KMS-11 (cell line): ENCODE results near the gene CNTF.

Experiments used
- H2AFZ ChIP-seq: fragments of 200-600 bp; sonication (generic); 2 replicates; pipeline ENCODE4 v1.6.1; 2016; ENCODE audit warnings: antibody characterized with exemption, mixed run types, low read depth
- H3K27ac ChIP-seq: fragments of 200-600 bp; sonication (generic); 2 replicates; pipeline ENCODE4 v1.6.1; 2016; ENCODE audit warnings: mild to moderate bottlenecking, mixed run types
- H3K27me3 ChIP-seq: fragments of 200-600 bp; sonication (generic); 2 replicates; pipeline ENCODE4 v1.6.1; 2017; ENCODE audit warnings: mild to moderate bottlenecking, low read depth, mixed run types, moderate library complexity; ENCODE audit not compliant: insufficient read depth
- H3K36me3 ChIP-seq: fragments of 200-600 bp; sonication (generic); 2 replicates; pipeline ENCODE4 v1.6.1; 2017; ENCODE audit warnings: mild to moderate bottlenecking, mixed run types; ENCODE audit not compliant: insufficient read depth
- H3K4me1 ChIP-seq: fragments of 200-600 bp; sonication (generic); 2 replicates; pipeline ENCODE4 v1.6.1; 2016; ENCODE audit warnings: mild to moderate bottlenecking, low read depth, mixed run types; ENCODE audit not compliant: poor library complexity, severe bottlenecking
- H3K4me2 ChIP-seq: fragments of 200-600 bp; sonication (generic); 2 replicates; pipeline ENCODE4 v1.7.0; 2016; ENCODE audit warnings: mild to moderate bottlenecking, mixed run types
- H3K4me3 ChIP-seq: fragments of 200-600 bp; sonication (generic); IDR thresholded peaks from 2 replicates; pipeline ENCODE4 v1.6.1; 2017; ENCODE audit warnings: low read depth, low read length, mixed read lengths; ENCODE audit not compliant: insufficient read depth
- H3K79me2 ChIP-seq: fragments of 200-600 bp; sonication (generic); 2 replicates; pipeline ENCODE4 v1.6.1; 2016; ENCODE audit warnings: low read depth, mixed run types; ENCODE audit not compliant: insufficient read depth
- H3K9ac ChIP-seq: fragments of 200-600 bp; sonication (generic); 2 replicates; pipeline ENCODE4 v1.6.1; 2016; ENCODE audit warnings: mild to moderate bottlenecking, mixed run types
- H4K20me1 ChIP-seq: fragments of 200-600 bp; sonication (generic); 2 replicates; pipeline ENCODE4 v1.6.1; 2016; ENCODE audit warnings: mild to moderate bottlenecking, mixed run types; ENCODE audit not compliant: insufficient read depth
- CTCF ChIP-seq: fragments of 200-600 bp; sonication (generic); conservative IDR thresholded peaks from 2 replicates; pipeline ENCODE4 v1.6.1; 2017; ENCODE audit warnings: low read depth, mild to moderate bottlenecking, antibody characterized with exemption, low read length, moderate library complexity, mixed read lengths

Gene CNTF

GRCh38 chr11:58578635-58579191, 43.8 kb upstream of the CNTF start, which contains the start of gene ZFP91:
TSS of gene ZFP91 (plus strand) at chr11:58579063. CDS start at chr11:58579282, 219 bp downstream.
- no peaks in the 10 kb centered on the region for H3K27me3 ChIP-seq
- peak within 1 kb of the TSS; percentile 100 for H3K27ac ChIP-seq
- H3K4me2 ChIP-seq = peak within 1 kb of the TSS; percentile 92
- peak within 1 kb of the TSS; percentile 38; the same call in 1 of the 2 replicates for H2AFZ ChIP-seq
- no peak within 1 kb of the TSS for H3K4me3 ChIP-seq
- no peaks in the 10 kb centered on the region for H4K20me1 ChIP-seq
- H3K36me3 ChIP-seq = no peaks in the 10 kb centered on the region
- H3K9ac ChIP-seq = peak within 1 kb of the TSS; percentile 100
- H3K79me2 ChIP-seq = peaks cover 54% of the 10 kb centered on the region
- no peak for TF ChIP-seq CTCF
- peaks cover 67% of the 10 kb centered on the region for H3K4me1 ChIP-seq

DNA sequence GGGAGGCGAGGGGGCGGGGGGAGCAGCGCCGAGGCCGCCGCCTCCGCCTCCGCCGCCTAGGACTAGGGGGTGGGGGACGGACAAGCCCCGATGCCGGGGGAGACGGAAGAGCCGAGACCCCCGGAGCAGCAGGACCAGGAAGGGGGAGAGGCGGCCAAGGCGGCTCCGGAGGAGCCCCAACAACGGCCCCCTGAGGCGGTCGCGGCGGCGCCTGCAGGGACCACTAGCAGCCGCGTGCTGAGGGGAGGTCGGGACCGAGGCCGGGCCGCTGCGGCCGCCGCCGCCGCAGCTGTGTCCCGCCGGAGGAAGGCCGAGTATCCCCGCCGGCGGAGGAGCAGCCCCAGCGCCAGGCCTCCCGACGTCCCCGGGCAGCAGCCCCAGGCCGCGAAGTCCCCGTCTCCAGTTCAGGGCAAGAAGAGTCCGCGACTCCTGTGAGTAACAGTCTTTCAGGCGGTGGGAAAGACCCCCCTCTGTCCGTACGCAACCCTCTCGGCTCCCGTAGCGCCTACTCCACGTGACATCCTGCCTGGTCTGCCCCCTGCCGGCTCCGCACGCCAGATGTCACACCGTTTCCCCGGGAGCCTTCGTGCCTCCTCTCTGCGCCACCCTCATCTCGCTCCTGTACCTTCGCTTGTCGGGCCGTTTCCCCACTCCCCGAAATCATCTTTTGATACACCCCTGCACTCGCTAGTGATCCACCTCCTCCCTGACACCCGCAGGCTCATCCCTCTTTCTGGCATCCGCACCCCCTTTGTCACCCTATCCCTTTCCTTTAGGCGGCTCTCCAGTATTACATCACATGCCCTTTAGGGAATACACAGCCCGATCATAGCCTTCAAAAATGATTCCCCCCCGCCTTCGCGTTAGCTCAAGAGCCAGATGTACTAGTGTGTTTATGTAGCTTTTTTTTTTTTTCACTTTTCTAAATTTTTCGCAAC, 43.0 kb upstream of the CNTF start:
- Histone ChIP-seq H3K4me2 (peak overlapping the region; percentile 92), H3K79me2 (peaks cover 60% of the 10 kb centered on the region), H3K4me1 (peaks cover 67% of the 10 kb centered on the region), H3K36me3 (no peaks in the 10 kb centered on the region; the same call in 1 of the 2 replicates), H3K9ac (peak overlapping the region; percentile 97), H2AFZ (peak overlapping the region; percentile 38; the same call in 1 of the 2 replicates), H3K27ac (peak overlapping the region; percentile 96), H3K4me3 (no peak overlapping the region), H3K27me3 (no peaks in the 10 kb centered on the region), H4K20me1 (0 out of 2 replicates have a peak, but pooled peaks cover 2% of the 10 kb centered on the region)
- peak; percentile 59 for TF ChIP-seq CTCF

DNA sequence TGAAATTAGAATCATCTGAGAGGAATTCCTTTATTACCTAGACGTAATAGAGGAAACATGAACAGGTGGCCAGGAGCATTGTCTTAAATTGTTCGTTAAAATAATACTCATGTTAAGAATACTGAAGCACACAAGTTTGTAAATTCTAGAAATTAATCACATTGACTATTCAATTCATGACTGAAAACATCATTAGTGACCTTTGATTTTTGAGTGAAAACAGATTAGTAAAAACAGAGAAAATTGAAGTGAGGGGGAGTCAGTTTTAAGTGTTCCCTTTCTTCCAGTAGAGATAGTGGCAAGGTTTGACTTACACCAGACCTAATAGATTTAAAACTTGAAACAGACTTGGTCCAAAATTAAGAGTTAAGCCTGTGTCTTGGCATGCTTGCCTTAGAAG, 42.2 kb upstream of the CNTF start:
- Histone ChIP-seq H3K4me2 (peak overlapping the region; percentile 92), H3K4me3 (no peak overlapping the region), H3K27ac (peak overlapping the region; percentile 96), H3K79me2 (peaks cover 62% of the 10 kb centered on the region), H3K4me1 (peaks cover 62% of the 10 kb centered on the region), H2AFZ (no peak overlapping the region), H3K9ac (peak overlapping the region; percentile 97), H3K27me3 (no peaks in the 10 kb centered on the region), H4K20me1 (0 out of 2 replicates have a peak, but pooled peaks cover 5% of the 10 kb centered on the region), H3K36me3 (no peaks in the 10 kb centered on the region; the same call in 1 of the 2 replicates)
- no peak for TF ChIP-seq CTCF

- Histone ChIP-seq H3K9ac (no peak overlapping the region), H3K27ac (no peak overlapping the region), H3K36me3 (no peaks in the 10 kb centered on the region; the same call in 1 of the 2 replicates), H3K27me3 (no peaks in the 10 kb centered on the region), H3K79me2 (peaks cover 78% of the 10 kb centered on the region), H3K4me2 (peak overlapping the region; percentile 29), H3K4me1 (peaks cover 44% of the 10 kb centered on the region), H3K4me3 (no peak overlapping the region), H2AFZ (no peak overlapping the region), H4K20me1 (0 out of 2 replicates have a peak, but pooled peaks cover 5% of the 10 kb centered on the region)
- TF ChIP-seq CTCF = no peak
Observed at GRCh38 chr11:58582437-58582836, 40.0 kb upstream of the CNTF start.
